Naive thymus-derived CD4-positive, alpha-beta T cell (primary cell): ENCODE results near the gene KIAA0040. TPM values are rescaled to one million over a fixed set of nuclear protein-coding genes. Genes with fewer than 3 reads are reported as not detected.

Experiments used
- ATAC-seq: fragments of 150-1000 bp; cut with Tn5 transposase; 2 replicates; pipeline ENCODE4 v1.10.0; 2021; ENCODE audit warnings: mild to moderate bottlenecking, moderate library complexity
- CTCF ChIA-PET: fragments of 350-600 bp; sonication (Branson Sonifier 250); formaldehyde crosslinking; loops from one replicate; lab custom pipeline; 2021; ENCODE audit warnings: antibody characterized with exemption; lab: Charles Lee
- POLR2A ChIA-PET: fragments of 350-600 bp; sonication (Branson Sonifier 250); formaldehyde crosslinking; loops from one replicate; lab custom pipeline; 2021; ENCODE audit warnings: antibody characterized with exemption, inconsistent platforms; lab: Charles Lee
- DNase-seq, 9 donors: peaks; one replicate each; pipeline versions ENCODE4 v3.0.0 to v3.0.0-alpha.2; 2020 to 2022; ENCODE audit warnings: mixed read lengths in 1 of 9
- H3K27ac ChIP-seq: one replicate; pipeline ENCODE4 v1.7.0; 2013; ENCODE audit warnings: mild to moderate bottlenecking, low read depth, low read length, moderate library complexity
- H3K27me3 ChIP-seq, 2 donors: one replicate each; pipeline ENCODE4 v1.7.0; 2013; ENCODE audit warnings: low read length in 2 of 2, mild to moderate bottlenecking in 2 of 2, moderate library complexity in 2 of 2; ENCODE audit not compliant: control insufficient read depth in 2 of 2, insufficient read depth in 2 of 2
- H3K36me3 ChIP-seq, 3 experiments: 1 replicate in 2 of 3; 2 replicates in 1 of 3; pipeline ENCODE4 v1.7.0; 2013; ENCODE audit warnings: low read length in 3 of 3, mild to moderate bottlenecking in 3 of 3, moderate library complexity in 1 of 3; ENCODE audit not compliant: insufficient read depth in 3 of 3, control insufficient read depth in 2 of 3
- H3K4me1 ChIP-seq, 2 donors: one replicate each; pipeline ENCODE4 v1.7.0; 2013; ENCODE audit warnings: low read length in 2 of 2, mild to moderate bottlenecking in 2 of 2, moderate library complexity in 1 of 2; ENCODE audit not compliant: control insufficient read depth in 2 of 2, insufficient read depth in 2 of 2
- H3K4me3 ChIP-seq: 2 replicates; pipeline ENCODE4 v1.7.0; 2013; ENCODE audit warnings: mild to moderate bottlenecking, low read length
- H3K9me3 ChIP-seq, 3 experiments: 1 replicate in 2 of 3; 2 replicates in 1 of 3; pipeline ENCODE4 v1.7.0; 2013; ENCODE audit warnings: low read length in 3 of 3; ENCODE audit not compliant: control insufficient read depth in 2 of 3
- H3K27ac Mint-ChIP-seq, 9 donors: one replicate each; pipeline ENCODE4 v1.8.0; 2020 to 2022; ENCODE audit warnings: mixed read lengths in 9 of 9, mild to moderate bottlenecking in 8 of 9, moderate library complexity in 5 of 9, inconsistent platforms in 2 of 9
- H3K27me3 Mint-ChIP-seq, 5 donors: one replicate each; pipeline ENCODE4 v1.8.0; 2021 to 2022; ENCODE audit warnings: mixed read lengths in 5 of 5, mild to moderate bottlenecking in 1 of 5
- H3K36me3 Mint-ChIP-seq, 5 donors: one replicate each; pipeline ENCODE4 v1.8.0; 2020 to 2022; ENCODE audit warnings: mixed read lengths in 5 of 5, mild to moderate bottlenecking in 3 of 5, inconsistent platforms in 1 of 5
- H3K4me1 Mint-ChIP-seq, 7 donors: one replicate each; pipeline ENCODE4 v1.8.0; 2020 to 2022; ENCODE audit warnings: mixed read lengths in 7 of 7, mild to moderate bottlenecking in 3 of 7, inconsistent platforms in 1 of 7
- H3K4me3 Mint-ChIP-seq, 10 donors: one replicate each; pipeline ENCODE4 v1.8.0; 2020 to 2022; ENCODE audit warnings: mild to moderate bottlenecking in 10 of 10, mixed read lengths in 10 of 10, moderate library complexity in 6 of 10, inconsistent platforms in 2 of 10
- H3K9me3 Mint-ChIP-seq, 11 donors: one replicate each; pipeline ENCODE4 v1.8.0; 2020 to 2022; ENCODE audit warnings: mixed read lengths in 11 of 11, mild to moderate bottlenecking in 4 of 11, inconsistent platforms in 1 of 11, moderate library complexity in 1 of 11
- intact Hi-C, 2 donors: fragments of 100-400 bp; cut with micrococcal nuclease; formaldehyde crosslinking; loops; one replicate each; pipeline ENCODE4 v1.15.1; 2023
- polyA plus RNA-seq, 2 donors: library from polyadenylated mRNA; unstranded; fragments of 300-500 nt; fragmentation: Illumina TruSeq; gene quantifications; one replicate each; pipeline ENCODE4 v1.2.3, GENCODE V29; 2021
- total RNA-seq, 6 experiments: library from RNA in 5 of 6; stranded (reverse) in 5 of 6; gene quantifications; 1 replicate in 5 of 6; 2 replicates in 1 of 6; pipeline ENCODE4 v1.2.3 and lab custom pipeline; 2021 to 2026

The KIAA0040 gene
- total and polyA plus RNA-seq, 7 experiments from 2014 or later = 21.7 to 88.1 (median 30.2) TPM

- intact Hi-C loops = loop anchor here in 1 of 2 donors (5.0 kb wide), 1 partner anchor 35 kb away; no protein-coding TSS in a partner anchor
- no peak overlapping the region for H3K27ac ChIP-seq
- H3K4me3 ChIP-seq = no peak overlapping the region
- ChIA-PET POLR2A (no interaction called here), CTCF (interaction anchor here (1.4 to 1.7 kb wide), 2 partner anchors 8 to 18 kb away, joined by 4 to 7 read pairs; no protein-coding TSS in a partner anchor)
- no peak for DNase-seq
- H3K9me3 Mint-ChIP-seq = no peaks in the 10 kb centered on the region
- no peak overlapping the region for H3K27ac Mint-ChIP-seq
- H3K36me3 ChIP-seq = peaks cover 6 to 51% (median 11%) of the 10 kb centered on the region in 3 experiments
- H3K9me3 ChIP-seq = no peaks in the 10 kb centered on the region
- no peak overlapping the region for H3K4me3 Mint-ChIP-seq
- no peaks in the 10 kb centered on the region for H3K27me3 Mint-ChIP-seq
- peaks cover 37 to 81% (median 69%) of the 10 kb centered on the region in 7 donors for H3K4me1 Mint-ChIP-seq
- no peaks in the 10 kb centered on the region for H3K27me3 ChIP-seq
- H3K36me3 Mint-ChIP-seq = peaks cover 7 to 72% (median 42%) of the 10 kb centered on the region in 5 donors
- ATAC-seq = no peak
- H3K4me1 ChIP-seq = peaks cover 0 to 15% of the 10 kb centered on the region in 2 donors
Observed at GRCh38 chr1:175172503-175172902, 20.1 kb downstream of the KIAA0040 start.

DNA sequence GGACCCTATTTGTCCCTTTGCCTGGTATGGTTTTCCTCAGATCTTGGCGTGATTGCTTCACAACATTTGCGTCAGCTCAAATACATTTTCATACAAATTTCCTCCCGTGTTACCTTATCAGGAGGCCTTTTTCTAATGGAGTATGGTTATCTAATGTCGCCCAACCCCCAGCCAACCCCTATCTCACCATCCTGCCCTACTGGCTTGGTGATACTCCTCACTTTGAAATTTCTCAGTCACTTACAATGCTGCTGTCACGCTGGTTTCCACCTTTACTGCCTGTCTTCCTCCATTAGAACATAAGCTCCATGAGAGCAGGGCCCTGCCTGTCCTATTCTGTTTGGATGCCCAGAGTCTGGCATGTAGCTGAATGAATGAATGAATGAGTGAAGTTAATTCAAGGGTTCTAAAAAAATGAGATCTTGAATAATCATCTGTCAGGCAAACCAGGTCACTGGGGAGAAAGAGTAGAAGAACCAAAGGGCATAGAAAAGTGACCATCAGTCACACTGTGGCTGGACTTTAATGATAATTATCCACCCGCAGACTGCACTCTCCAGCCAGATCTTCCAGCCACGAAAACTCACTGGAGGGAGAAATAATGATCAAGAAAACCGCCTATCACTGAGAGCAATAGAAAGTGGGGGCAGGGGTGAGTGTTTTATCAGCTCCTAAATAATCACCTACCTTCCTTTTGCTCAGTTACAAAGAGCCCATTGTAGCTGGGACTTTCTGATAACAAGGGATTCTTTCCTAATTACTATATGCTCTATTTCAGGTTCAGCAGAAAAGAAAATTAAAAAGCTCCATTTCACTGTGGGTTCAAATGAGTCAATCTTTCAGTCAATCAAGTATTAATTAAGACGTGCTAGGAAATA is 21.3 kb downstream of the KIAA0040 start:
- peaks cover 41 to 78% (median 67%) of the 10 kb centered on the region in 7 donors for H3K4me1 Mint-ChIP-seq
- no peaks in the 10 kb centered on the region for H3K9me3 Mint-ChIP-seq
- Histone ChIP-seq H3K36me3 (peaks cover 5 to 52% (median 6%) of the 10 kb centered on the region in 3 experiments), H3K9me3 (no peaks in the 10 kb centered on the region), H3K4me3 (no peak overlapping the region), H3K27ac (no peak overlapping the region), H3K27me3 (no peaks in the 10 kb centered on the region), H3K4me1 (peaks cover 0 to 15% of the 10 kb centered on the region in 2 donors)
- no peaks in the 10 kb centered on the region for H3K27me3 Mint-ChIP-seq
- ATAC-seq (no peak), DNase-seq (no peak)
- H3K4me3 Mint-ChIP-seq = peak overlapping the region in 2 of 10 donors; percentile 17 to 44
- POLR2A ChIA-PET = interaction anchor here (0.6 to 1.2 kb wide), 2 partner anchors 16 to 127 kb away, joined by 3 to 4 read pairs; no protein-coding TSS in a partner anchor
- CTCF ChIA-PET = interaction anchor here (0.7 to 1.7 kb wide), 3 partner anchors 16 to 148 kb away, joined by 3 to 7 read pairs (median 5); no protein-coding TSS in a partner anchor
- intact Hi-C loops = loop anchor here in 1 of 2 donors (5.0 kb wide), 1 partner anchor 36 kb away; no protein-coding TSS in a partner anchor
- H3K36me3 Mint-ChIP-seq = peaks cover 13 to 71% (median 38%) of the 10 kb centered on the region in 5 donors
- peak overlapping the region in 7 of 9 donors; percentile 36 to 82 (median 67) for H3K27ac Mint-ChIP-seq

GRCh38 chr1:175169286-175170018 is 23.1 kb downstream of the KIAA0040 start:
- no peak overlapping the region for H3K4me3 Mint-ChIP-seq
- no peaks in the 10 kb centered on the region for H3K9me3 ChIP-seq
- peaks cover 0 to 13% of the 10 kb centered on the region in 2 donors for H3K4me1 ChIP-seq
- no peaks in the 10 kb centered on the region for H3K27me3 Mint-ChIP-seq
- H3K27ac ChIP-seq = no peak overlapping the region
- H3K36me3 Mint-ChIP-seq = peaks cover 19 to 70% (median 37%) of the 10 kb centered on the region in 5 donors
- peak overlapping the region in 8 of 9 donors; percentile 3 to 87 (median 52) for H3K27ac Mint-ChIP-seq
- H3K36me3 ChIP-seq = peaks cover 14 to 63% (median 14%) of the 10 kb centered on the region in 3 experiments
- intact Hi-C loops = loop anchor here in 1 of 2 donors (5.0 kb wide), 1 partner anchor 38 kb away; no protein-coding TSS in a partner anchor
- H3K9me3 Mint-ChIP-seq = no peaks in the 10 kb centered on the region
- H3K4me1 Mint-ChIP-seq = peaks cover 35 to 70% (median 61%) of the 10 kb centered on the region in 7 donors
- DNase-seq (no peak), ATAC-seq (no peak)
- no peak overlapping the region for H3K4me3 ChIP-seq
- ChIA-PET POLR2A (interaction anchor here (0.7 kb wide), 1 partner anchor 21 kb away, joined by 3 read pairs; no protein-coding TSS in a partner anchor), CTCF (interaction anchor here (1.9 kb wide), 1 partner anchor 10 kb away, joined by 7 read pairs; no protein-coding TSS in a partner anchor)
- no peaks in the 10 kb centered on the region for H3K27me3 ChIP-seq

GRCh38 chr1:175168782-175169181 is 23.8 kb downstream of the KIAA0040 start:
- ChIA-PET POLR2A (interaction anchor here (0.7 kb wide), 1 partner anchor 22 kb away, joined by 3 read pairs; no protein-coding TSS in a partner anchor), CTCF (interaction anchor here (1.9 kb wide), 1 partner anchor 9 kb away, joined by 7 read pairs; no protein-coding TSS in a partner anchor)
- peak overlapping the region in 2 of 9 donors; percentile 36 to 68 for H3K27ac Mint-ChIP-seq

GRCh38 chr1:175167861-175168260 is 24.7 kb downstream of the KIAA0040 start:
- Mint-ChIP-seq H3K36me3 (peaks cover 23 to 70% (median 38%) of the 10 kb centered on the region in 5 donors), H3K27me3 (no peaks in the 10 kb centered on the region), H3K9me3 (no peaks in the 10 kb centered on the region), H3K4me1 (peaks cover 32 to 60% (median 51%) of the 10 kb centered on the region in 7 donors), H3K27ac (peak overlapping the region in 7 of 9 donors; percentile 14 to 68 (median 46)), H3K4me3 (no peak overlapping the region)
- no peak overlapping the region for H3K4me3 ChIP-seq
- no peak for DNase-seq
- ChIA-PET POLR2A (no interaction called here), CTCF (no interaction called here)
- H3K4me1 ChIP-seq = peaks cover 0 to 7% of the 10 kb centered on the region in 2 donors
- intact Hi-C loops = no loop called here
- no peak overlapping the region for H3K27ac ChIP-seq
- no peaks in the 10 kb centered on the region for H3K9me3 ChIP-seq
- peaks cover 11 to 62% (median 14%) of the 10 kb centered on the region in 3 experiments for H3K36me3 ChIP-seq
- H3K27me3 ChIP-seq = no peaks in the 10 kb centered on the region
- no peak for ATAC-seq

More at GRCh38 chr1:175168782-175169181, 23.8 kb downstream of the KIAA0040 start:
- no peak for DNase-seq
- Mint-ChIP-seq H3K4me3 (no peak overlapping the region), H3K9me3 (no peaks in the 10 kb centered on the region), H3K36me3 (peaks cover 23 to 71% (median 40%) of the 10 kb centered on the region in 5 donors), H3K27me3 (no peaks in the 10 kb centered on the region), H3K4me1 (peaks cover 32 to 66% (median 56%) of the 10 kb centered on the region in 7 donors)
- Histone ChIP-seq H3K9me3 (no peaks in the 10 kb centered on the region), H3K4me1 (peaks cover 0 to 7% of the 10 kb centered on the region in 2 donors), H3K27me3 (no peaks in the 10 kb centered on the region), H3K4me3 (no peak overlapping the region), H3K36me3 (peaks cover 14 to 62% (median 14%) of the 10 kb centered on the region in 3 experiments), H3K27ac (no peak overlapping the region)
- ATAC-seq = no peak
- intact Hi-C loops = no loop called here

DNA sequence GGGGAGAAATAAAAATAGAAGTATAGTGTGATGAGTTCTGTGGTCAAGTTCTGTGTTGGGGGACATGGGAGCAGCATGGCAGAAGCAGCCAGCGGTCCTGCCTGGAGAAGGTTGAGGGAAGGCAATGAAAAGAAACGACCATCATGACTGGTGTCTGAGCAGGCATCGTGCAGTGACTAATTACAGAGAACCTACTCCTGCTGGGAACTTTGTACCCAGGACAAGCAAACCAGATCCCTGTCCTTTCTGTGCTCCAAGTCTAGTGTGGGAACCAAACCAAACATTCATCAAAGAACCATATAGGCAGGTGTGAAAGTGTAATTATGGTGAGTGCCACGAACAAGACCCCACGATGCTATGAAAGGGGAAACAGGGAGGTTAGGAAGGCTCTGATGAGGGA is 25.8 kb downstream of the KIAA0040 start:
- no peaks in the 10 kb centered on the region for H3K27me3 ChIP-seq
- Mint-ChIP-seq H3K9me3 (no peaks in the 10 kb centered on the region), H3K4me3 (no peak overlapping the region), H3K27me3 (no peaks in the 10 kb centered on the region), H3K36me3 (peaks cover 19 to 69% (median 35%) of the 10 kb centered on the region in 5 donors), H3K4me1 (peaks cover 32 to 57% (median 52%) of the 10 kb centered on the region in 7 donors), H3K27ac (peak overlapping the region in 6 of 9 donors; percentile 0 to 80 (median 45))
- intact Hi-C loops = no loop called here
- no peak overlapping the region for H3K4me3 ChIP-seq
- peaks cover 0 to 7% of the 10 kb centered on the region in 2 donors for H3K4me1 ChIP-seq
- ATAC-seq (no peak), DNase-seq (no peak)
- POLR2A ChIA-PET = no interaction called here
- H3K36me3 ChIP-seq = peaks cover 11 to 71% (median 14%) of the 10 kb centered on the region in 3 experiments
- CTCF ChIA-PET = no interaction called here
- H3K27ac ChIP-seq = no peak overlapping the region
- H3K9me3 ChIP-seq = no peaks in the 10 kb centered on the region
